H1 (cell line): ENCODE data around the gene COL11A2. TPM values are rescaled to one million over a fixed set of nuclear protein-coding genes. Genes with fewer than 3 reads are reported as not detected.

ENCODE experiments used
- CTBP2 ChIP-seq: IDR thresholded peaks from 2 replicates; pipeline ENCODE4 v1.7.0; 2011; ENCODE audit warnings: borderline replicate concordance, mild to moderate bottlenecking, moderate library complexity, mixed read lengths, low read length; ENCODE audit not compliant: insufficient read depth, insufficient read length
- HDAC2 ChIP-seq, 2 experiments: fragments of 300-600 bp in 1 of 2; sonication (generic) in 1 of 2; IDR thresholded peaks; 2 replicates each; pipeline ENCODE4 v1.6.1; 2011 to 2012; ENCODE audit warnings: low read depth in 2 of 2, low read length in 2 of 2, mild to moderate bottlenecking in 2 of 2, moderate library complexity in 2 of 2, borderline replicate concordance in 1 of 2, inconsistent platforms in 1 of 2
- KDM1A ChIP-seq: fragments of 200-600, 300-600 bp; sonication (generic); IDR thresholded peaks from 2 replicates; pipeline ENCODE4 v1.7.1; 2016; ENCODE audit warnings: mild to moderate bottlenecking, low read length, borderline replicate concordance
- MAX ChIP-seq: IDR thresholded peaks from 2 replicates; pipeline ENCODE4 v1.6.1; 2012; ENCODE audit warnings: inconsistent platforms
- SAP30 ChIP-seq: fragments of 300-600 bp; sonication (generic); IDR thresholded peaks from 2 replicates; pipeline ENCODE4 v1.7.1; 2012; ENCODE audit warnings: low read length, moderate library complexity, mild to moderate bottlenecking, inconsistent platforms; ENCODE audit not compliant: insufficient read depth, insufficient replicate concordance
- SIN3A ChIP-seq, 2 experiments: IDR thresholded peaks in 1 of 2; conservative IDR thresholded peaks in 1 of 2; 2 replicates each; pipeline ENCODE4 v1.6.1; 2011 to 2012; ENCODE audit warnings: low read length in 2 of 2, improper control_type of control experiment in 1 of 2, low read depth in 1 of 2, mild to moderate bottlenecking in 1 of 2
- SIRT6 ChIP-seq: IDR thresholded peaks from one replicate; pipeline ENCODE4 v1.7.1; 2012; ENCODE audit warnings: low read length, inconsistent platforms
- SP1 ChIP-seq: IDR thresholded peaks from 2 replicates; pipeline ENCODE4 v1.6.1; 2011; ENCODE audit warnings: low read depth, low read length
- TAF7 ChIP-seq: optimal IDR thresholded peaks from 2 replicates; pipeline ENCODE3; 2011; ENCODE audit warnings: low read depth, mild to moderate bottlenecking, inconsistent platforms, low read length, moderate library complexity, borderline replicate concordance
- polyA plus RNA-seq, 7 experiments: library from polyadenylated mRNA; depleted of rRNA in 3 of 7; stranded (reverse) in 5 of 7; unstranded in 2 of 7; fragments of >200 nt in 5 of 7; fragments of 200-250 nt in 2 of 7; gene quantifications; 1 replicate in 5 of 7; 2 replicates in 1 of 7; 4 replicates in 1 of 7; pipeline versions ENCODE4 v1.2.1 to v1.2.3, GENCODE V29; 2011 to 2013; ENCODE audit warnings: missing spikeins in 2 of 7, mixed read lengths in 2 of 7
- total RNA-seq: library from RNA; stranded (reverse); fragmentation: NEBNext Ultra II Directional; extraction: Animal tissue kit (Norgen Biotek cat#: 25700); gene quantifications from 2 replicates; pipeline ENCODE4 v1.2.1, GENCODE V29; 2021
- TF ChIP-seq, protein P1 (sequence below): fragments of 300-600 bp; sonication (generic); IDR thresholded peaks from 2 replicates; pipeline ENCODE4 v1.7.1; 2012; ENCODE audit warnings: low read length, moderate library complexity, mild to moderate bottlenecking, inconsistent platforms; ENCODE audit not compliant: insufficient replicate concordance

Gene COL11A2
- total and polyA plus RNA-seq, 2 of the 8 experiments (the other 6 are each of a cell fraction or from before 2014, with no cell fraction given): 2.8 to 3.8 TPM

DNA sequence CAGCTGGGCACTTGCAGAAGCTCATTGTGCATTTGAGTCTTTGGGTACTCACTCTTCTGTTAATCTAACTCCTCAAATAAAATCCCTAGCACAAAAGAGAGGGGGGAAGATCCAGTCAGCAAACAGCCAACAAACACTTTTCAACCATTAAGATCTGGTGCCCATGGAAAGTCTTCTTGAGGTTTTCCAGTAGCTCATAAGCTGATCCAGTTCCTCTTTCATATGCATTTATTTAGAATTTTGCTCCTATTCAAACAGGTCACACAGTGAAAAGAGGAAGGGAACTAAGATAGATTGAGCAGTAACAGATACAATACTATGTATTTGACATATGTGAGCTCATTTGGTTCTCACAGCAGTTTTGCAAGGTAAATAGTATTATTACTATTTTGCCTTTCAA lies 77.9 kb downstream of the COL11A2 start (continued):
- TF ChIP-seq, protein P1, sequence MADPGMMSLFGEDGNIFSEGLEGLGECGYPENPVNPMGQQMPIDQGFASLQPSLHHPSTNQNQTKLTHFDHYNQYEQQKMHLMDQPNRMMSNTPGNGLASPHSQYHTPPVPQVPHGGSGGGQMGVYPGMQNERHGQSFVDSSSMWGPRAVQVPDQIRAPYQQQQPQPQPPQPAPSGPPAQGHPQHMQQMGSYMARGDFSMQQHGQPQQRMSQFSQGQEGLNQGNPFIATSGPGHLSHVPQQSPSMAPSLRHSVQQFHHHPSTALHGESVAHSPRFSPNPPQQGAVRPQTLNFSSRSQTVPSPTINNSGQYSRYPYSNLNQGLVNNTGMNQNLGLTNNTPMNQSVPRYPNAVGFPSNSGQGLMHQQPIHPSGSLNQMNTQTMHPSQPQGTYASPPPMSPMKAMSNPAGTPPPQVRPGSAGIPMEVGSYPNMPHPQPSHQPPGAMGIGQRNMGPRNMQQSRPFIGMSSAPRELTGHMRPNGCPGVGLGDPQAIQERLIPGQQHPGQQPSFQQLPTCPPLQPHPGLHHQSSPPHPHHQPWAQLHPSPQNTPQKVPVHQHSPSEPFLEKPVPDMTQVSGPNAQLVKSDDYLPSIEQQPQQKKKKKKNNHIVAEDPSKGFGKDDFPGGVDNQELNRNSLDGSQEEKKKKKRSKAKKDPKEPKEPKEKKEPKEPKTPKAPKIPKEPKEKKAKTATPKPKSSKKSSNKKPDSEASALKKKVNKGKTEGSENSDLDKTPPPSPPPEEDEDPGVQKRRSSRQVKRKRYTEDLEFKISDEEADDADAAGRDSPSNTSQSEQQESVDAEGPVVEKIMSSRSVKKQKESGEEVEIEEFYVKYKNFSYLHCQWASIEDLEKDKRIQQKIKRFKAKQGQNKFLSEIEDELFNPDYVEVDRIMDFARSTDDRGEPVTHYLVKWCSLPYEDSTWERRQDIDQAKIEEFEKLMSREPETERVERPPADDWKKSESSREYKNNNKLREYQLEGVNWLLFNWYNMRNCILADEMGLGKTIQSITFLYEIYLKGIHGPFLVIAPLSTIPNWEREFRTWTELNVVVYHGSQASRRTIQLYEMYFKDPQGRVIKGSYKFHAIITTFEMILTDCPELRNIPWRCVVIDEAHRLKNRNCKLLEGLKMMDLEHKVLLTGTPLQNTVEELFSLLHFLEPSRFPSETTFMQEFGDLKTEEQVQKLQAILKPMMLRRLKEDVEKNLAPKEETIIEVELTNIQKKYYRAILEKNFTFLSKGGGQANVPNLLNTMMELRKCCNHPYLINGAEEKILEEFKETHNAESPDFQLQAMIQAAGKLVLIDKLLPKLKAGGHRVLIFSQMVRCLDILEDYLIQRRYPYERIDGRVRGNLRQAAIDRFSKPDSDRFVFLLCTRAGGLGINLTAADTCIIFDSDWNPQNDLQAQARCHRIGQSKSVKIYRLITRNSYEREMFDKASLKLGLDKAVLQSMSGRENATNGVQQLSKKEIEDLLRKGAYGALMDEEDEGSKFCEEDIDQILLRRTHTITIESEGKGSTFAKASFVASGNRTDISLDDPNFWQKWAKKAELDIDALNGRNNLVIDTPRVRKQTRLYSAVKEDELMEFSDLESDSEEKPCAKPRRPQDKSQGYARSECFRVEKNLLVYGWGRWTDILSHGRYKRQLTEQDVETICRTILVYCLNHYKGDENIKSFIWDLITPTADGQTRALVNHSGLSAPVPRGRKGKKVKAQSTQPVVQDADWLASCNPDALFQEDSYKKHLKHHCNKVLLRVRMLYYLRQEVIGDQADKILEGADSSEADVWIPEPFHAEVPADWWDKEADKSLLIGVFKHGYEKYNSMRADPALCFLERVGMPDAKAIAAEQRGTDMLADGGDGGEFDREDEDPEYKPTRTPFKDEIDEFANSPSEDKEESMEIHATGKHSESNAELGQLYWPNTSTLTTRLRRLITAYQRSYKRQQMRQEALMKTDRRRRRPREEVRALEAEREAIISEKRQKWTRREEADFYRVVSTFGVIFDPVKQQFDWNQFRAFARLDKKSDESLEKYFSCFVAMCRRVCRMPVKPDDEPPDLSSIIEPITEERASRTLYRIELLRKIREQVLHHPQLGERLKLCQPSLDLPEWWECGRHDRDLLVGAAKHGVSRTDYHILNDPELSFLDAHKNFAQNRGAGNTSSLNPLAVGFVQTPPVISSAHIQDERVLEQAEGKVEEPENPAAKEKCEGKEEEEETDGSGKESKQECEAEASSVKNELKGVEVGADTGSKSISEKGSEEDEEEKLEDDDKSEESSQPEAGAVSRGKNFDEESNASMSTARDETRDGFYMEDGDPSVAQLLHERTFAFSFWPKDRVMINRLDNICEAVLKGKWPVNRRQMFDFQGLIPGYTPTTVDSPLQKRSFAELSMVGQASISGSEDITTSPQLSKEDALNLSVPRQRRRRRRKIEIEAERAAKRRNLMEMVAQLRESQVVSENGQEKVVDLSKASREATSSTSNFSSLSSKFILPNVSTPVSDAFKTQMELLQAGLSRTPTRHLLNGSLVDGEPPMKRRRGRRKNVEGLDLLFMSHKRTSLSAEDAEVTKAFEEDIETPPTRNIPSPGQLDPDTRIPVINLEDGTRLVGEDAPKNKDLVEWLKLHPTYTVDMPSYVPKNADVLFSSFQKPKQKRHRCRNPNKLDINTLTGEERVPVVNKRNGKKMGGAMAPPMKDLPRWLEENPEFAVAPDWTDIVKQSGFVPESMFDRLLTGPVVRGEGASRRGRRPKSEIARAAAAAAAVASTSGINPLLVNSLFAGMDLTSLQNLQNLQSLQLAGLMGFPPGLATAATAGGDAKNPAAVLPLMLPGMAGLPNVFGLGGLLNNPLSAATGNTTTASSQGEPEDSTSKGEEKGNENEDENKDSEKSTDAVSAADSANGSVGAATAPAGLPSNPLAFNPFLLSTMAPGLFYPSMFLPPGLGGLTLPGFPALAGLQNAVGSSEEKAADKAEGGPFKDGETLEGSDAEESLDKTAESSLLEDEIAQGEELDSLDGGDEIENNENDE: no peak
- TF ChIP-seq SIRT6 (no peak), SAP30 (no peak), HDAC2 (IDR thresholded peaks at IDR 0.05; ENCODE audit: borderline replicate concordance in 1 of 2, low read depth in 2 of 2, low read length in 2 of 2) (no peak), CTBP2 (no peak), SP1 (no peak), TAF7 (no peak), KDM1A (no peak), SIN3A (conservative IDR thresholded peaks at IDR 0.05 in 1 of 2, IDR thresholded peaks at IDR 0.05 in 1 of 2; ENCODE audit: low read depth in 1 of 2, low read length in 2 of 2) (no peak), MAX (no peak)
